Neuronal stem cell (in vitro differentiated cells): ENCODE measurements around the gene ATP1B2.

Experiments used
- DNase-seq: peaks from one replicate; pipeline ENCODE4 v3.0.0-alpha.2; 2013; ENCODE audit warnings: low spot score
- H2AFZ ChIP-seq: one replicate; pipeline ENCODE4 v1.6.1; 2013; ENCODE audit warnings: mild to moderate bottlenecking, low read length, inconsistent platforms
- H2AK5ac ChIP-seq: 2 replicates; pipeline ENCODE4 v1.6.1; 2013; ENCODE audit warnings: low read depth, mild to moderate bottlenecking, inconsistent platforms, low read length, moderate library complexity, mixed read lengths
- H2BK120ac ChIP-seq: 2 replicates; pipeline ENCODE4 v1.6.1; 2013; ENCODE audit warnings: low read depth, mild to moderate bottlenecking, inconsistent platforms, low read length, moderate library complexity, mixed read lengths
- H2BK12ac ChIP-seq: one replicate; pipeline ENCODE4 v1.6.1; 2013; ENCODE audit warnings: low read length, inconsistent platforms
- H2BK15ac ChIP-seq: 2 replicates; pipeline ENCODE4 v1.6.1; 2013; ENCODE audit warnings: mild to moderate bottlenecking, low read length, inconsistent platforms, mixed read lengths
- H2BK5ac ChIP-seq: one replicate; pipeline ENCODE4 v1.6.1; 2013; ENCODE audit warnings: inconsistent platforms, mild to moderate bottlenecking, low read length, moderate library complexity
- H3K14ac ChIP-seq: one replicate; pipeline ENCODE4 v1.6.1; 2013; ENCODE audit warnings: low read length, inconsistent platforms
- H3K18ac ChIP-seq: 2 replicates; pipeline ENCODE4 v1.6.1; 2013; ENCODE audit warnings: low read length, inconsistent platforms
- H3K23ac ChIP-seq: 2 replicates; pipeline ENCODE4 v1.6.1; 2013; ENCODE audit warnings: low read depth, mild to moderate bottlenecking, mixed read lengths, low read length, inconsistent platforms; ENCODE audit not compliant: poor library complexity
- H3K27ac ChIP-seq: replicated peaks from 3 replicates; pipeline ENCODE4 v1.5.1; 2013; ENCODE audit warnings: low read length, inconsistent platforms
- H3K27me3 ChIP-seq, 3 experiments: 2 replicates each; pipeline ENCODE4 v1.6.1; 2013; ENCODE audit warnings: low read length in 3 of 3, mild to moderate bottlenecking in 2 of 3, inconsistent platforms in 1 of 3, low read depth in 1 of 3, mixed read lengths in 1 of 3, moderate library complexity in 1 of 3; ENCODE audit not compliant: control insufficient read depth in 3 of 3, insufficient read depth in 3 of 3
- H3K36me3 ChIP-seq, 2 donors: replicated peaks in 1 of 2; 2 replicates each; pipeline ENCODE4 v1.6.1; 2013; ENCODE audit warnings: low read length in 2 of 2; ENCODE audit not compliant: control insufficient read depth in 2 of 2, insufficient read depth in 2 of 2
- H3K4ac ChIP-seq: 2 replicates; pipeline ENCODE4 v1.6.1; 2013; ENCODE audit warnings: inconsistent platforms, mild to moderate bottlenecking, low read length, moderate library complexity
- H3K4me1 ChIP-seq, 2 donors: 1 replicate in 1 of 2; 2 replicates in 1 of 2; pipeline ENCODE4 v1.6.1; 2013; ENCODE audit warnings: low read length in 2 of 2, low read depth in 1 of 2; ENCODE audit not compliant: control insufficient read depth in 2 of 2, insufficient read depth in 1 of 2
- H3K4me2 ChIP-seq: one replicate; pipeline ENCODE4 v1.6.1; 2013; ENCODE audit warnings: mild to moderate bottlenecking, low read length, inconsistent platforms; ENCODE audit not compliant: insufficient read depth, poor library complexity, severe bottlenecking
- H3K4me3 ChIP-seq, 2 donors: 2 replicates each; pipeline ENCODE4 v1.5.1; 2013; ENCODE audit warnings: low read length in 2 of 2, mild to moderate bottlenecking in 2 of 2, inconsistent platforms in 1 of 2, moderate library complexity in 1 of 2
- H3K79me1 ChIP-seq: one replicate; pipeline ENCODE4 v1.6.1; 2013; ENCODE audit warnings: low read depth, mild to moderate bottlenecking, inconsistent platforms, low read length, moderate library complexity
- H3K9ac ChIP-seq: one replicate; pipeline ENCODE4 v1.6.1; 2013; ENCODE audit warnings: mild to moderate bottlenecking, low read depth, low read length, inconsistent platforms; ENCODE audit not compliant: poor library complexity
- H3K9me3 ChIP-seq, 2 donors: replicated peaks in 1 of 2; 2 replicates each; pipeline versions ENCODE3 to v1.6.1; 2013; ENCODE audit warnings: low read length in 2 of 2, mild to moderate bottlenecking in 2 of 2, inconsistent platforms in 1 of 2, low read depth in 1 of 2, mixed read lengths in 1 of 2, moderate library complexity in 1 of 2; ENCODE audit not compliant: control insufficient read depth in 2 of 2, insufficient read depth in 1 of 2
- H4K8ac ChIP-seq: one replicate; pipeline ENCODE4 v1.6.1; 2013; ENCODE audit warnings: low read depth, mild to moderate bottlenecking, inconsistent platforms, low read length, moderate library complexity
- H4K91ac ChIP-seq: one replicate; pipeline ENCODE4 v1.6.1; 2013; ENCODE audit warnings: low read length, low read depth, mild to moderate bottlenecking, inconsistent platforms; ENCODE audit not compliant: poor library complexity
- WGBS, 2 donors: extraction: QIAGEN DNeasy Blood & Tissue Kit; methylation state at CpG; one replicate each; pipeline ENCODE4 v1.1.7; 2013; ENCODE audit warnings: missing lambda C conversion rate in 2 of 2, mixed read lengths in 1 of 2; ENCODE audit not compliant: insufficient read length in 2 of 2, insufficient replicate concordance in 1 of 2; ENCODE audit errors: extremely low coverage in 2 of 2; 5-methylcytosine and 5-hydroxymethylcytosine counted together

ATP1B2 gene

GRCh38 chr17:7697828-7698588 lies 47.3 kb downstream of the ATP1B2 start:
- peaks cover 29 to 66% of the 10 kb centered on the region in 2 donors for H3K36me3 ChIP-seq
- no peak overlapping the region for H3K4me3 ChIP-seq
- no peak overlapping the region for H3K14ac ChIP-seq
- no peak for DNase-seq
- H3K4me2 ChIP-seq: no peak overlapping the region
- H3K27ac ChIP-seq: no peak overlapping the region
- no peak overlapping the region for H2AFZ ChIP-seq
- no peak overlapping the region for H2BK120ac ChIP-seq
- no peak overlapping the region for H3K18ac ChIP-seq
- no peak overlapping the region for H2AK5ac ChIP-seq
- H3K4me1 ChIP-seq: peaks cover 2 to 3% of the 10 kb centered on the region in 2 donors
- no peaks in the 10 kb centered on the region for H3K27me3 ChIP-seq
- H3K23ac ChIP-seq: no peak overlapping the region
- H4K91ac ChIP-seq: no peak overlapping the region
- no CpG with 5 or more reads among the region's 4 CpGs for WGBS, 2 donors
- no peak overlapping the region for H2BK5ac ChIP-seq
- no peaks in the 10 kb centered on the region for H3K9me3 ChIP-seq
- no peak overlapping the region for H4K8ac ChIP-seq
- H3K79me1 ChIP-seq: peaks cover 3% of the 10 kb centered on the region
- H3K4ac ChIP-seq: no peak overlapping the region
- H3K9ac ChIP-seq: no peak overlapping the region
- H2BK12ac ChIP-seq: no peak overlapping the region
- H2BK15ac ChIP-seq: no peak overlapping the region

- H3K4ac ChIP-seq: no peak overlapping the region
- no peak for DNase-seq
These were observed 49.8 kb downstream of the ATP1B2 start for GRCh38 chr17:7700510-7700909.

GRCh38 chr17:7701681-7702080 lies 51.0 kb downstream of the ATP1B2 start:
- no peak overlapping the region for H3K18ac ChIP-seq
- H2AFZ ChIP-seq: no peak overlapping the region
- H3K27me3 ChIP-seq: no peaks in the 10 kb centered on the region
- peaks cover 5% of the 10 kb centered on the region for H3K79me1 ChIP-seq
- peak overlapping the region; percentile 2 for H3K4me2 ChIP-seq
- no peak overlapping the region for H4K8ac ChIP-seq
- no CpG with 5 or more reads among the region's 14 CpGs for WGBS, 2 donors
- no peak overlapping the region for H3K23ac ChIP-seq
- no peak overlapping the region for H2BK120ac ChIP-seq
- H3K9ac ChIP-seq: no peak overlapping the region
- H3K4me3 ChIP-seq: no peak overlapping the region
- no peak overlapping the region for H3K4ac ChIP-seq
- no peak overlapping the region for H2BK12ac ChIP-seq
- no peak overlapping the region for H2BK5ac ChIP-seq
- H3K4me1 ChIP-seq: peaks cover 21 to 29% of the 10 kb centered on the region in 2 donors
- no peak overlapping the region for H2BK15ac ChIP-seq
- peaks cover 16 to 39% of the 10 kb centered on the region in 2 donors for H3K36me3 ChIP-seq
- no peak overlapping the region for H3K27ac ChIP-seq
- no peak overlapping the region for H3K14ac ChIP-seq
- H2AK5ac ChIP-seq: no peak overlapping the region
- H4K91ac ChIP-seq: no peak overlapping the region
- no peak for DNase-seq
- H3K9me3 ChIP-seq: no peaks in the 10 kb centered on the region

More at GRCh38 chr17:7700510-7700909, 49.8 kb downstream of the ATP1B2 start:
- peaks cover 24 to 47% of the 10 kb centered on the region in 2 donors for H3K36me3 ChIP-seq
- H4K8ac ChIP-seq: no peak overlapping the region
- H3K9me3 ChIP-seq: no peaks in the 10 kb centered on the region
- H4K91ac ChIP-seq: no peak overlapping the region
- no peak overlapping the region for H3K18ac ChIP-seq
- no peak overlapping the region for H2BK15ac ChIP-seq
- H2BK12ac ChIP-seq: no peak overlapping the region
- no peak overlapping the region for H3K23ac ChIP-seq
- no peak overlapping the region for H3K27ac ChIP-seq
- H2BK120ac ChIP-seq: no peak overlapping the region
- H2AK5ac ChIP-seq: no peak overlapping the region
- no peaks in the 10 kb centered on the region for H3K27me3 ChIP-seq
- peaks cover 3% of the 10 kb centered on the region for H3K79me1 ChIP-seq
- no peak overlapping the region for H3K9ac ChIP-seq
- H3K4me1 ChIP-seq: peaks cover 16 to 19% of the 10 kb centered on the region in 2 donors
- no peak overlapping the region for H3K4me2 ChIP-seq
- no peak overlapping the region for H2BK5ac ChIP-seq
- no peak overlapping the region for H3K14ac ChIP-seq
- no peak overlapping the region for H2AFZ ChIP-seq
- no CpG with 5 or more reads among the region's 7 CpGs for WGBS, 2 donors
- H3K4me3 ChIP-seq: no peak overlapping the region

GRCh38 chr17:7702776-7703175 lies 52.0 kb downstream of the ATP1B2 start:
- Histone ChIP-seq H2BK120ac (no peak overlapping the region), H3K23ac (peak overlapping the region; percentile 65), H4K91ac (no peak overlapping the region), H3K18ac (peak overlapping the region; percentile 81), H3K4me3 (no peak overlapping the region), H2BK12ac (peak overlapping the region; percentile 93), H3K4ac (peak overlapping the region; percentile 37), H3K27ac (peak overlapping the region; percentile 28), H2BK5ac (peak overlapping the region; percentile 45), H3K14ac (no peak overlapping the region), H3K9ac (no peak overlapping the region), H3K36me3 (peaks cover 16 to 34% of the 10 kb centered on the region in 2 donors), H3K27me3 (no peaks in the 10 kb centered on the region), H2AK5ac (peak overlapping the region; percentile 20), H2BK15ac (no peak overlapping the region), H3K4me1 (peaks cover 28 to 37% of the 10 kb centered on the region in 2 donors), H3K79me1 (peaks cover 10% of the 10 kb centered on the region), H4K8ac (no peak overlapping the region), H3K9me3 (no peaks in the 10 kb centered on the region), H3K4me2 (no peak overlapping the region), H2AFZ (no peak overlapping the region)
- WGBS, 2 donors: no CpG with 5 or more reads among the region's 13 CpGs
- DNase-seq: no peak
